ENCODE measurements around the gene HMCN1. TPM values are rescaled to one million over a fixed set of nuclear protein-coding genes. Genes with fewer than 3 reads are reported as not detected.
"Not testable (repeated sequence)": the region's sequence is repeated elsewhere in the genome, so short reads cannot be mapped to it uniquely, and the experiment has no call there.

The HMCN1 gene
- total RNA-seq, 1 donor from 2014 or later: 8.9 TPM

GRCh38 chr1:185874246-185874645 lies 140.1 kb downstream of the HMCN1 start:
- H3K4me3 ChIP-seq: no peak overlapping the region
- no peak overlapping the region for H3K27ac ChIP-seq (replicated peaks)
- H3K4me1 ChIP-seq: no peaks in the 10 kb centered on the region
- DNase-seq: no peak
- H3K9me3 ChIP-seq (replicated peaks): peaks cover 12% of the 10 kb centered on the region
- no peaks in the 10 kb centered on the region for H3K36me3 ChIP-seq
- no peak for TF ChIP-seq CTCF (IDR thresholded peaks at IDR 0.05; ENCODE audit: borderline replicate concordance)
- intact Hi-C loops (cut with micrococcal nuclease): no loop called here
- H3K27me3 ChIP-seq (ENCODE audit: low read depth): no peaks in the 10 kb centered on the region

GRCh38 chr1:185880330-185880729 lies 146.1 kb downstream of the HMCN1 start:
- no peak overlapping the region for H3K4me3 ChIP-seq
- intact Hi-C loops (cut with micrococcal nuclease): no loop called here
- no peaks in the 10 kb centered on the region for H3K36me3 ChIP-seq
- H3K4me1 ChIP-seq: no peaks in the 10 kb centered on the region
- TF ChIP-seq CTCF (IDR thresholded peaks at IDR 0.05; ENCODE audit: borderline replicate concordance): no peak
- H3K27me3 ChIP-seq (ENCODE audit: low read depth): no peaks in the 10 kb centered on the region
- H3K9me3 ChIP-seq (replicated peaks): peaks cover 27% of the 10 kb centered on the region
- DNase-seq: no peak
- no peak overlapping the region for H3K27ac ChIP-seq (replicated peaks)

- no peak for TF ChIP-seq CTCF (IDR thresholded peaks at IDR 0.05; ENCODE audit: borderline replicate concordance)
- H3K27me3 ChIP-seq (ENCODE audit: low read depth): no peaks in the 10 kb centered on the region
- H3K9me3 ChIP-seq (replicated peaks): peaks cover 27% of the 10 kb centered on the region
- no peak for DNase-seq
- H3K36me3 ChIP-seq: no peaks in the 10 kb centered on the region
- H3K4me3 ChIP-seq: no peak overlapping the region
- no peaks in the 10 kb centered on the region for H3K4me1 ChIP-seq
- intact Hi-C loops (cut with micrococcal nuclease): no loop called here
- no peak overlapping the region for H3K27ac ChIP-seq (replicated peaks)
Observed at GRCh38 chr1:185880779-185881333, 146.7 kb downstream of the HMCN1 start.

GRCh38 chr1:185886046-185886445 lies 151.9 kb downstream of the HMCN1 start:
- Histone ChIP-seq H3K9me3 (replicated peaks) (peaks cover 10% of the 10 kb centered on the region), H3K36me3 (no peaks in the 10 kb centered on the region), H3K27ac (replicated peaks) (no peak overlapping the region), H3K4me1 (no peaks in the 10 kb centered on the region), H3K4me3 (no peak overlapping the region), H3K27me3 (ENCODE audit: low read depth) (no peaks in the 10 kb centered on the region)
- no peak for DNase-seq
- intact Hi-C loops (cut with micrococcal nuclease): no loop called here
- TF ChIP-seq CTCF (IDR thresholded peaks at IDR 0.05; ENCODE audit: borderline replicate concordance): no peak

- no peak for TF ChIP-seq CTCF (IDR thresholded peaks at IDR 0.05; ENCODE audit: borderline replicate concordance)
- no peak overlapping the region for H3K27ac ChIP-seq (replicated peaks)
- no peaks in the 10 kb centered on the region for H3K4me1 ChIP-seq
- no peaks in the 10 kb centered on the region for H3K27me3 ChIP-seq (ENCODE audit: low read depth)
- H3K4me3 ChIP-seq: no peak overlapping the region
- H3K9me3 ChIP-seq (replicated peaks): peaks cover 7% of the 10 kb centered on the region
- DNase-seq: no peak
- no peaks in the 10 kb centered on the region for H3K36me3 ChIP-seq
- intact Hi-C loops (cut with micrococcal nuclease): no loop called here
Observed at GRCh38 chr1:185886671-185887070, 152.5 kb downstream of the HMCN1 start.

GRCh38 chr1:185892831-185893403 lies 158.7 kb downstream of the HMCN1 start:
- intact Hi-C loops (cut with micrococcal nuclease); DNase-seq; H3K27ac ChIP-seq (replicated peaks); H3K36me3 ChIP-seq; H3K4me3 ChIP-seq; H3K4me1 ChIP-seq; H3K27me3 ChIP-seq (ENCODE audit: low read depth): not testable (repeated sequence)
- H3K9me3 ChIP-seq (replicated peaks): peaks cover 15% of the 10 kb centered on the region
